IPS-NIHi7 (cell line): Measurements from ENCODE around the gene CFAP46.
"Not testable (repeated sequence)": the region's sequence is repeated elsewhere in the genome, so short reads cannot be mapped to it uniquely, and the experiment has no call there.

ENCODE experiments used
- DNase-seq: peaks from one replicate; pipeline ENCODE4 v3.0.0; 2012; ENCODE audit warnings: mixed read lengths; ENCODE audit errors: extremely low spot score

The CFAP46 gene

DNA sequence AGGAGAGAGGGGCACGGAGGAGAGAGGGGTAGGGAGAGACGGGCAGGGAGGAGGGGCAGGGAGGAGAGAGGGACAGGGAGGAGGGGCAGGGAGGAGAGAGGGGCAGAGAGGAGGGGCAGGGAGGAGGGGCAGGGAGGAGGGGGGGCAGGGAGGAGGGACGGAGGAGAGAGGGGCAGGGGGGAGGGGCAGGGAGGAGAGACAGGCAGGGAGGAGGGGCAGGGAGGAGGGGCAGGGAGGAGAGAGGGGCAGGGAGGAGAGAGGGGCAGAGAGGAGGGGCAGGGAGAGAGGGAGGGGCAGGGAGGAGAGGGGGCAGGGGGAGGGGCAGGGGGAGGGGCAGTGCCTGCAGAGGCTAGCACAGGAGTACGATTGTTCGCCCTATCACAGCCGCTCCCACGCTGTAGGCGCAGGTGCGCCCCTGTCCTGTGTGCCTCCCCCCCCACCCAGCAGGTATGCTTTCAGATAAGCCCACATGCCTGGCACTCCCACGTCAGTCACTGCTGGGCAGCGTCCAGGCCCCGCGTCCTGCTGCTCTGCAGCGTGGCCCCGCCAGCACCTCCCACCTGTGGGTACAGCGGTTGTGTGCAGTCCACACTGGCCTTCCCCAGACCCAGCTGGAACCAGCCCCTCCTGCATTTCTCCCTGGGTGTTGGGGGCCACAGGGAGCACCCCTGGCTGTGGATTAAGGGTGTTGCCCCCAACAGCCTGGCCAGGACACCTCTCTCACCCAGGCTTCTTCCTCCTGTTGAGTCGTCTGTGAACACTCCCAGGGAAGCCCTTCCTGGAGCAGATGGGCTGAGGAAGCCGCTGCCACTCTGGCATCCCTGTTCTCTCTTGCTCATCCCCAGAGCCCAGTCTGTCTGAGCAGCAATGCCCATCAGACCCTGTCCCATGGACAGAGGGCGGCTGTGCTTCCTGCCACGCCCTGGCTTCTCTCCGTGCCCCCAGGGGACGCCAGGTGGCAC lies 167.2 kb downstream of the CFAP46 start:
- DNase-seq: no peak

DNA sequence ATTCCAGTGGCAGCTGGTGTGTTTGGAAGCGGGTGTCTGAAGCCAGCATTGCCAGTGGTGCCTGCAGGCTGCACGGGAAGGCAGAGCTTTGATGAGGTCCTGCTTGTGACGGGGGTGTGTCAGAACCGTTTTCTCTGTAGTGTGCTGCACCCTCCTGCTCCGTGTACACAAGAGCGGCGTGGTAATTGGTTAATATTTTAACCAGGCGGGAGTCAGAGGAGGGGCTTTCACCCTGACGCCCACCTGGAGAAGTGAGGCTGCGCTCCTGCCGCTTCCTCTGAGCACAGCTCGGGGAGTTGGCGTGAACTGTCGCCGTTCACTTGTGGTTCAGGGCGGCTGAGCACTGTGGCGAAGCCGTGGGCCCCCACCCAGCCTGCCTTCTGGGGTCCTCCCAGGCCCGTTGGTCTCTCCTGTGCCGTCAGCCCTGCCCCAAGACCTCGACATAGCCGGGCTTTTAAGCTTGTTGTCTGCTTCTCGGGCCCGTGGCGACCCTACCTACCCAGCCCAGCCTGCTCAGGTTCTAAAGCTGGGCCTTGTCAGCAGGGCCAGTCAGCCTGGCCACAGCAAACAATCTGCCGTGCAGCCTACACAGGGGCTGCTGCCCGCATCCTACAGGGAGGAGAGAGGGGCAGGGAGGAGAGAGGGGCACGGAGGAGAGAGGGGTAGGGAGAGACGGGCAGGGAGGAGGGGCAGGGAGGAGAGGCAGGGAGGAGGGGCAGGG lies 168.0 kb downstream of the CFAP46 start:
- no peak for DNase-seq

DNA sequence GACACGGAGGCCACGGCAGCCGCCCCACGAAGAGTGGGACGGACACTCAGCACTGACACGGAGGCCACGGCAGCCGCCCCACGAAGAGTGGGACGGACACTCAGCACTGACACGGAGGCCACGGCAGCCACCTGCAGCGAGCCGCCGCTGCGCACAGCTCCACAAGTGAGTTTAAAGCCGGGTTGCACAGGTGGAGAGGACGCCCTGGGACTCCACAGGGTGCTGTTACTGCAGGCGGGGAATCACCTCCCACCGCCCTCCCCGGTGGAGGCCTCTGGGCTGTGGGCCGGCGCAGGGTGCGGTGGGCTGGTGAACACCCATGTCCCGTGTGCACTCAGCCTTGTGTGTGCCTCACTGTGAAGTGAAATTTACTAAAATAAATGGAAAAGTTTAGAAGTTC lies 169.6 kb downstream of the CFAP46 start:
- DNase-seq: not testable (repeated sequence)

DNA sequence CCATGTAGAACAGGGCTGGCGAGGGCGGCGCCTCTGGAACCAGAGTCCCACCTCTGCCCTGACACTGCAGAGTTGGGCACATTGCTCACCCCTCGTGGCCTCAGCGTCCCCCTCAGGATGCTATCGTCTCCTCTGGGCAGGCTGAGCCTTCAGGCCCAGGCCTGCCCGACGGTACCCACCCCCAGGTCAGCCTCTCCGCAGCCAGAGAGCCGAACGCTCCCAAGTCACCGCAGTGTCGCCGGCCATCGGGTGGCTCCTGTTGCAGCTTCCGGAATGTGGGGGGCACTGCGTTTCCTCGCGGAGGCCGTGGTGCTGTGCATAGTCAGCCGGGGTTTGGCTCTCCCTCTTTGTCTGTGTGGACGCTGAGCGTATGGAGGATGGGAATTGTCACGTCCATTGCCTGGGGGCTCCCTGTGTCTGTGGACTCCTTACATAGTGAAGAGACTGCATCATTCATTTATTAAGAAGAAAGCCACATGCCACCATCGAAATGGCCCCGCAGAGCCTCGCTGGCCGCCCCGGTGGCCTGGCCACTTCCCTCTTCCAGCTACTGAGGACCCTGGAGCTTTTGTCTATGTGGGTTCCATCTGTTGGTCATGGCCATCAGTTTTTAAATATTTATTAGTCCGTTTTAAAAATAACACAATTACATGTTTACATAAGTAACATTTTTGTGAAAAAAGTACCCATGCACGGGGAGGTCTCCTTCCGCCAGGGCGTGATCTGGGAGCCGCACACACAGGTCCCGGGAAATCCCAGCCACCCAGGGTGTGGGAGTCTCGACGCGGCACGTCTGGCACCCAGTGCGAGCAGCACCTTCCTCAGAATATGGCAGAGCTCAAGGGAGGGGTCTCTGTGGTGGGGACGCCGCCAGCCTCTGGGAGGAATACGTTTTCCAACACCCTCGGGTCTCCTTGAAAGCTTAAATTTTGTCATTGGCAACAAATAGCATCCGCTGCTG lies 172.0 kb downstream of the CFAP46 start:
- DNase-seq: no peak

DNA sequence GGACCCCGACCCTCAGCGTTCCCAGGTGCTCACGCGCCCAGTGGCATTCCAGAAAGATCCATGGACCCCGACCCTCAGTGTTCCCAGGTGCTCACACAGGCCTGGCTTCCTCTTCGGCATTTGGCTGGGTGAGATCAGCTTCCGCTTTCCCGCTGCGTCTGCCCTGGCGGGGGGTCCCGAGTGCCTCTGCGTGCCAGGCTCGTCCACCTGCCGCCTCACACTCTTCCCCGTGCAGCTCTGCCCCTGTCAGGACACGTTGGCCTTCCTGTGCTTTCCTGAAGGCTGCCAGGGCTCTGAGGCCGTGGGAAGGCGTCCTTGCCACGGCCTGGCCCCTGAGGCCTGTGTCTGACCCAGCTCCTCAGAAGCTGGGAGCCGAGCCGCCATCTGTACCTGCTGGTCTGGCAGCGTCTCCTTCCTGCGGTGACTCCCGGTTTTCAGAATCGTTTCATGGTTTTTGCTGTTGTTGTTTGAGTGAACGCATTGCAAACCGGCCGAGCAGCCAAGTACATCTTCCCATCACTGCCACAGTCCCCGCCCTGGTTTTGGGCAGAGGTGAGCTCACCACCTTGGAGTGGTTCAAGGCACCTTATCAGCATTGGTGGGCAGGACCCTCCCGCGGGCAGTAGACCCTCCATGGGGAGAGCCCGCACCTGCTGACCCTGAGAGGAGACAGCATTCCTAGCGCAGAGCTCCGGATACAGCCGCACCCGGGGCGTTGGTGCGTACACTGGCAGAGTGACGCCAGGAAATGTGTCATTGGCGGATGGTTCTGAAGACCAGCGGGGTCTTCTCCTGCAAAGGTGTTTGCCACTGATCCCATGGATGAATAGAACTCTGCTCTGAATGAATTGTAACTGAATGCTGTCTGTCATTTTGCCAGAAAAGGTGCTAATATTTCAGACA lies 173.8 kb downstream of the CFAP46 start:
- DNase-seq: no peak

DNA sequence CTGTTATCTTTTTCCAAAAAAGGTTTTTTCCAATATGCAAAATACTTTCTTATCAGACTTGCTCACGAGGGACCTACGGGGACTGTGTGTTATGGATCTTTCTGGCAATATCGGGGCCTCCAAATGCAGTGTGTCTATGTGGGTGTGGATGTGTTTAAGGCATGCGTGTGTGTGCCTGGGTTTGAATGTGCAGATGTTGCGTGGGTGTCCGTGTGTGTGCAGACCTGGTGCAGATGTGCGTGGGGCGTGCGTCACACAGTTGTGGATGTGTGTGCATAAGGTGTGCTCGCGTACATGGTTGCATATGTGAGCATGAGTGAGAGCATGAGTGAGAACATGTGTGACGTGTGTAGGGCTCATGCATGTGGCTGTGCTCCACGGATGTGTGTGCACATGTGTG lies 176.1 kb downstream of the CFAP46 start:
- DNase-seq: no peak

DNA sequence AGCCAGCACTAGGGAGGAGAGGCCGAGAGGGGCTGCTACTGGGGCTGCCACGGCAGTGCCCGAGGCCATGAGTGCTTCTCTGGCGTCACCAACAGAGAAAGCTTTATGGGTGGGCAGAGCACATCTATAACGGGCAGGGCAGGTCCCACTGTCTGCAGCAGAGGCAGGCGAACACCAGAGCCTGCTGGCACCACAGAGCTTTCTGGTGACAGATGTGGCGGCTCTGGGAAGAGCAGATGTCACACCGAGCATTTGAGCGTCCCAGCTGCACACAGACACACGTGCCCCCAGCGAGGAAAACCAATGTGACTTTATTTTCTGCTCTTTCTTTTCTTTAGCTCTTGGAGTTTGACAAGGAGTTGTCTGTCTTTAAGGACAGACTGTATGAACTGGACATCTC lies 176.9 kb downstream of the CFAP46 start:
- DNase-seq: no peak

DNA sequence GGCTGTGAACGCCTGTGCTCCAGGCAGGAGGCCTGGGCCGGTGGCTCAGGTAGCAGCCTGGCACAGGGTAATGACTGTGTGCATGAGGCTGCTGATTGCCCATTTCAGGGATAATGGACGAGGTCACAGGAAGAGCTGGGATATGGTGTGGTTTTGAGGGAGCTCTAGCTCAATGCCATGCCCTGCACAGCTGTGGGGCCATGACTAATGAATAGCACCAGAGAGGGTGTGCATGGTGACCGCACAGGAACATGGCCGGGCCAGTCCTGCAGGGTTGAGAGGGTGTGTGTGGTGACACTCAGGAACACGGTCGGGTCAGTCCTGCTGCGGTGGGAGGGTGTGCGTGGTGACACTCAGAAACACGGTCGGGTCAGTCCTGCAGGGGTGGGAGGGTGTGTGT lies 178.3 kb downstream of the CFAP46 start:
- no peak for DNase-seq

DNA sequence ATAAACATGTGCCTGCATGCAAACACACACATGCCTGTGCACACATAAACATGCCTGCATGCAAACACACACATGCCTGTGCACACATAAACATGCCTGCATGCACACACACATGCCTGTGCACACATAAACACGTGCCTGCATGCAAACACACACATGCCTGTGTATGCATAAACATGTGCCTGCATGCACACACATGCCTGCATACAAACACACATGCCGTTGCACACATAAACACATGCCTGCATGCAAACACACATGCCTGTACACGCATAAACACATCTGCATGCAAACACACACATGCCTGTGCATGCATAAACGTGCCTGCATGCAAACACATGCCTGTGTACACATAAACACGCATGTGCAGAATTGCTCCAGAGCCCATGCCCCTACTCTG lies 178.8 kb downstream of the CFAP46 start:
- no peak for DNase-seq

DNA sequence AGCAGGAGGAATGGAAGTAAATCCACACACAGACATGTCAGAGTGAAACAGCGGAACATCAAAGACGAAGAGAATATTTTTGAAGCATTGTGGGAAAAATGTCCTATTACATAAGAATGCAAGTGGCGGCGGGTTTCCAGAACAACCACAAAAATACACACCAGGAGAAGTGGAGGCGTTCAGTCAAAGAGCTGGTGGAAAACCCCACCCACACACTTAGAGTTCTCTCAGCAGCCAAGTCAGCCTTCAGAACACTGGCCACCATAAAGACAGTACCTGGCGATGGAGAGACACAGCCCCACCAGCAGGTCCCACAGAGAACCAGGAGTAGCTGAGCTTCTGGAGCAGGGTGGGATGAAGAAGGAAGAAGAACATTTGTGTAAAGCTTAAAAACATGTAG lies 180.1 kb downstream of the CFAP46 start:
- no peak for DNase-seq

DNA sequence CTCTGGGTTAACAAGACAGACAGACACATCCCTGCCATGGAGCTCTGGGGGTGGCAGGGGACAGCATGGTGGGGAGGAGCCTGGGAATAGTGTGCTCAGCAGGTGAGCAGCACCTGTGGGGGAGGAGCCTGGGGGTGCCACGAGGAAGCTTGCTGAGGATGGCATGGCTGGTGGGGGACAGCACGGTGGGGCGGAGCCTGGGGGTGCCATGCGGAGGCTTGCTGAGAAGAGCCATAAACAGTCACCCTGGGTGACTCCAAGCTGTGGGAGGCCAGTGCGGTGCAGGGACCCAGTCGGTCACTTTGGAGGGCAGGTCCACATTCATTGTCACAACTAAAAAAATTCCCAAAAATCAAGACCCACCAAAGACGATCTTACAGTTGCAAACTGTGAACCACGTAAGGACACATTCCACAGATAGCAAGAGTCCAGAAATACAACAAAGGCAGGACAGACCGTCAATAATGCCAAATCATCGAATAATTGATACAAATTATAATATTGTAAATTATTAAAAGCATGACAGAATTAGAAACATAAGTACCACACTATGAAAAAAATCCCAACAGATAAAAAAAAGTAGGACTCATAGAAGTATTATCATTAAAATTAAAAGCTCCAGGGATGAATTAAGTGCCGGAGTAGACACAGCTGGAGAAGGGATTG lies 180.8 kb downstream of the CFAP46 start:
- no peak for DNase-seq

DNA sequence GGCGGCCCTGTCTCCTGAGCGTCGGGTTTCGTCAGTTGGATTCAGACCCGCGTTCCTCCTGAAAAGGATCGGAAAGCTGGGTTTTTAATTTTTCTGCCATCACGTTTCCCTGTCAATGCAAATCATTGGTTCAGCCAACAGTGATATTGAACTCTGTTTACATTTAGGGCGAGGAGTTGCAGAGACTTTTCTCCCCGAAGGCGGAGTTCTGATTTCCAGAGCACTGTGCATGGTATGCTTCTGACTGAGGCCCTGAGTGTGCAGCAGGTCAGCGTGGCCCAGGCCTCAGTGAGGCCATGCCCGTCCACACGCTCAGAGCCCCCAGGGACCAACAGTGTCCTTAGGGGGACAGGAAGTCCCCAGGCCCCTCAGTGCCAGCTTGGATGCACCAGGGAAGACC lies 183.5 kb downstream of the CFAP46 start:
- no peak for DNase-seq
